Esophagus squamous epithelium (tissue), 4 donors: ENCODE measurements around the gene FLT4.

Experiments used
- CTCF ChIP-seq, 6 experiments: fragments of 450-650 bp in 4 of 6; fragments of 200-600 bp in 2 of 6; sonication (generic) in 2 of 6; IDR thresholded peaks; one replicate each; pipeline ENCODE4 v1.5.1; 2016 to 2019; ENCODE audit warnings: antibody characterized with exemption in 6 of 6, mild to moderate bottlenecking in 4 of 6, moderate library complexity in 4 of 6
- POLR2A ChIP-seq, 4 donors: fragments of 450-650 bp; IDR thresholded peaks; one replicate each; pipeline ENCODE4 v1.6.1; 2017; ENCODE audit warnings: antibody characterized with exemption in 4 of 4, mild to moderate bottlenecking in 4 of 4, moderate library complexity in 3 of 4

DNA sequence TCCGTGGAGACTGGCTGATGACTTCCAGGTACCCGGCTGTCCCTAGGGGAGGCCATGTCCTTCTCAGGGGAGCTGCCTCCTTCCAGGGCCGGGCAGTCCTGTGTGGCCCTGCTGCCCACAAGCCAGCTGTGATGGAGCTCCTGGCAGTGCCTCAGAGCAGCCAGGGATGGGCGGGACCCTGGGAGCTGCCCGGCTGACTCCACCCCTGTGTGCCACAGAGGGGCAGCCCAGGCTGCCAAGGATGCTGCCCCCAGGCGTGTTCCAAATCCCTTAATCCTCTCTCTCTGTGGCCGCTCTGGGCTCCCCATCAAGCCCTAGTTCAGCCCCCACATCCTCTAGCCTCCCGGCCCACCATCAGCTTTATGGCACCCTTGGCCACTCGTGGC, 51.1 kb downstream of the FLT4 start:
- TF ChIP-seq CTCF (IDR thresholded peaks at IDR 0.05), result no peak
- TF ChIP-seq POLR2A (IDR thresholded peaks at IDR 0.05), result no peak
